Measurements from ENCODE around the gene ABTB2. TPM values are rescaled to one million over a fixed set of nuclear protein-coding genes. Genes with fewer than 3 reads are reported as not detected.

The ABTB2 gene
- total and polyA plus RNA-seq, 2 of the 8 experiments (the other 6 are each of a cell fraction or from before 2014, with no cell fraction given), result 7.7 to 10.2 TPM

GRCh38 chr11:34318111-34319037 is 39.4 kb downstream of the ABTB2 start (continued):
- no peak for TF ChIP-seq E2F6 (IDR thresholded peaks at IDR 0.05)
- no peak for TF ChIP-seq ATF2 (IDR thresholded peaks at IDR 0.05; ENCODE audit: low read length)
- TF ChIP-seq TCF12 (IDR thresholded peaks at IDR 0.05; ENCODE audit: low read depth, low read length), result no peak
- TF ChIP-seq JUN (IDR thresholded peaks at IDR 0.05; ENCODE audit: low read depth, low read length), result no peak
- TF ChIP-seq GABPA (IDR thresholded peaks at IDR 0.05; ENCODE audit: borderline replicate concordance, insufficient read depth, low read length), result no peak
